Measurements from ENCODE around the gene ST7. TPM values are rescaled to one million over a fixed set of nuclear protein-coding genes. Genes with fewer than 3 reads are reported as not detected.

ST7 gene
- total and polyA plus RNA-seq, 2 experiments from 2014 or later, result 9.9 to 18.3 TPM

DNA sequence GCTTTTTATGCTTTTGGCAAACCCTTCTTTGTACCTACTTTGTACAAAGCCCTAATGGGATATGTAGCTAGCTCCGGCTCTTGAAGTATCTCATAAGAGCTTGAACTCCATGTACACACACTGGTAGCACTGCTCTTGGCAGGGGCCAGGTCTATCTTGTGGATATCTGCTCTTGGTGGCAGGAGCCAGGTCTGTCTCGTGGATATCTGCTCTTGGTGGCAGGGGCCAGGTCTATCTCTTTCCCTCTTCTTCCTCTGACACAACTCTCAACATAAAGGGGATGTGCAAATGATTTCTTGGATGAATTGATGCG lies 277.7 kb downstream of the ST7 start:
- H3F3A ChIP-seq (replicated peaks; ENCODE audit: low read depth), result no peaks in the 10 kb centered on the region
- 0 out of 2 replicates have a peak, but pooled peaks cover 4% of the 10 kb centered on the region for H3K9me2 ChIP-seq (ENCODE audit: insufficient read depth)
- H3K4me3 ChIP-seq, result no peak overlapping the region
- DNase-seq (ENCODE audit: low spot score) (no peak), ATAC-seq (no peak)
- H3K27me3 Mint-ChIP-seq (ENCODE audit: insufficient read depth, low read depth, poor library complexity), result no peaks in the 10 kb centered on the region
- H3K27me3 ChIP-seq (ENCODE audit: insufficient read depth), result no peaks in the 10 kb centered on the region
- H2AFZ ChIP-seq, result no peak overlapping the region
- H3K27ac Mint-ChIP-seq, result no peak overlapping the region
- H3K9me3 Mint-ChIP-seq, result 0 out of 3 replicates have a peak, but pooled peaks cover 2% of the 10 kb centered on the region
- H3K79me2 ChIP-seq (replicated peaks; ENCODE audit: insufficient read depth), result no peaks in the 10 kb centered on the region
- no peaks in the 10 kb centered on the region for H3K36me3 ChIP-seq (ENCODE audit: insufficient read depth)
- H4K20me1 ChIP-seq (replicated peaks; ENCODE audit: insufficient read depth), result no peaks in the 10 kb centered on the region
- no peak overlapping the region for H3K4me2 ChIP-seq
- no peaks in the 10 kb centered on the region for H3K36me3 Mint-ChIP-seq (ENCODE audit: low read depth)
- H3K4me1 ChIP-seq (ENCODE audit: insufficient read depth), result no peaks in the 10 kb centered on the region
- peaks cover 4% of the 10 kb centered on the region; the same call in 2 of the 3 replicates for H3K4me1 Mint-ChIP-seq
- TF ChIP-seq, protein P1, sequence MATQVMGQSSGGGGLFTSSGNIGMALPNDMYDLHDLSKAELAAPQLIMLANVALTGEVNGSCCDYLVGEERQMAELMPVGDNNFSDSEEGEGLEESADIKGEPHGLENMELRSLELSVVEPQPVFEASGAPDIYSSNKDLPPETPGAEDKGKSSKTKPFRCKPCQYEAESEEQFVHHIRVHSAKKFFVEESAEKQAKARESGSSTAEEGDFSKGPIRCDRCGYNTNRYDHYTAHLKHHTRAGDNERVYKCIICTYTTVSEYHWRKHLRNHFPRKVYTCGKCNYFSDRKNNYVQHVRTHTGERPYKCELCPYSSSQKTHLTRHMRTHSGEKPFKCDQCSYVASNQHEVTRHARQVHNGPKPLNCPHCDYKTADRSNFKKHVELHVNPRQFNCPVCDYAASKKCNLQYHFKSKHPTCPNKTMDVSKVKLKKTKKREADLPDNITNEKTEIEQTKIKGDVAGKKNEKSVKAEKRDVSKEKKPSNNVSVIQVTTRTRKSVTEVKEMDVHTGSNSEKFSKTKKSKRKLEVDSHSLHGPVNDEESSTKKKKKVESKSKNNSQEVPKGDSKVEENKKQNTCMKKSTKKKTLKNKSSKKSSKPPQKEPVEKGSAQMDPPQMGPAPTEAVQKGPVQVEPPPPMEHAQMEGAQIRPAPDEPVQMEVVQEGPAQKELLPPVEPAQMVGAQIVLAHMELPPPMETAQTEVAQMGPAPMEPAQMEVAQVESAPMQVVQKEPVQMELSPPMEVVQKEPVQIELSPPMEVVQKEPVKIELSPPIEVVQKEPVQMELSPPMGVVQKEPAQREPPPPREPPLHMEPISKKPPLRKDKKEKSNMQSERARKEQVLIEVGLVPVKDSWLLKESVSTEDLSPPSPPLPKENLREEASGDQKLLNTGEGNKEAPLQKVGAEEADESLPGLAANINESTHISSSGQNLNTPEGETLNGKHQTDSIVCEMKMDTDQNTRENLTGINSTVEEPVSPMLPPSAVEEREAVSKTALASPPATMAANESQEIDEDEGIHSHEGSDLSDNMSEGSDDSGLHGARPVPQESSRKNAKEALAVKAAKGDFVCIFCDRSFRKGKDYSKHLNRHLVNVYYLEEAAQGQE (IDR thresholded peaks at IDR 0.05; ENCODE audit: unreplicated experiment), result no peak
- no peak for TF ChIP-seq EZH2phosphoT487 (IDR thresholded peaks at IDR 0.05; ENCODE audit: unreplicated experiment)
- no peak for TF ChIP-seq STAT1 (IDR thresholded peaks at IDR 0.05; ENCODE audit: unreplicated experiment)
- TF ChIP-seq ZNF114 (CRISPR knock-in tag; IDR thresholded peaks at IDR 0.05), result no peak
- no peak for TF ChIP-seq POLR2AphosphoS5 (IDR thresholded peaks at IDR 0.05; ENCODE audit: low read depth)
- TF ChIP-seq EZH2 (IDR thresholded peaks at IDR 0.05; ENCODE audit: low read depth, unreplicated experiment), result no peak
- TF ChIP-seq CTCF (conservative IDR thresholded peaks at IDR 0.05; ENCODE audit: low read depth in 2 of 2), result no peak
- TF ChIP-seq, protein P2, sequence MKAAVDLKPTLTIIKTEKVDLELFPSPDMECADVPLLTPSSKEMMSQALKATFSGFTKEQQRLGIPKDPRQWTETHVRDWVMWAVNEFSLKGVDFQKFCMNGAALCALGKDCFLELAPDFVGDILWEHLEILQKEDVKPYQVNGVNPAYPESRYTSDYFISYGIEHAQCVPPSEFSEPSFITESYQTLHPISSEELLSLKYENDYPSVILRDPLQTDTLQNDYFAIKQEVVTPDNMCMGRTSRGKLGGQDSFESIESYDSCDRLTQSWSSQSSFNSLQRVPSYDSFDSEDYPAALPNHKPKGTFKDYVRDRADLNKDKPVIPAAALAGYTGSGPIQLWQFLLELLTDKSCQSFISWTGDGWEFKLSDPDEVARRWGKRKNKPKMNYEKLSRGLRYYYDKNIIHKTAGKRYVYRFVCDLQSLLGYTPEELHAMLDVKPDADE (IDR thresholded peaks at IDR 0.05), result no peak
- no peak for TF ChIP-seq ZNF331 (CRISPR knock-in tag; IDR thresholded peaks at IDR 0.05; ENCODE audit: low read depth)
- H3K4me3 Mint-ChIP-seq, result no peak overlapping the region
- no peak overlapping the region for H3K27ac ChIP-seq (ENCODE audit: low read depth)

DNA sequence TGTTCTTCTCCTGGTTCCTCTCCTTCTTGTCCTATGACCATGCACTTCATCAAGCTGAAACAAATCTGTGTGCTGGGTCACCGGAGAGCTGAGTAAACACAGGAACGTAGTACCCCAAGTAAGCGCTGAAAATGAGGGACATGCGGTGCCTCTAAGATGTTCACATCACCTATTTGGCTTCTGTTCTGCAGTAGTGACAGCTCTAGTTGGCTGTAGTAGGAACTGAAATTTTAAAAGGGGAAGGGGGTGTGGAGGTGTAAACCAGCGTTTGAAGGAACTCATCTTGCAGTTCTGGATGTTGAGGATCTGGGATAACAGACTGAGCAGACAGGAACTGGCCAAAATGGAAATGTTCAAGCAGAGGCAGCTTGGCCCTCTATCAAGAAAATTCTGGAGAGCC lies 284.3 kb downstream of the ST7 start:
- no peaks in the 10 kb centered on the region for H3K4me1 ChIP-seq (ENCODE audit: insufficient read depth)
- TF ChIP-seq STAT1 (IDR thresholded peaks at IDR 0.05; ENCODE audit: unreplicated experiment) (no peak), JUNB (IDR thresholded peaks at IDR 0.05; ENCODE audit: unreplicated experiment) (no peak), EZH2 (IDR thresholded peaks at IDR 0.05; ENCODE audit: low read depth, unreplicated experiment) (no peak)
- H3K4me2 ChIP-seq, result no peak overlapping the region
- peaks cover 9% of the 10 kb centered on the region for H3K9me2 ChIP-seq (ENCODE audit: insufficient read depth)
- ATAC-seq (no peak), DNase-seq (ENCODE audit: low spot score) (no peak)
- H4K20me1 ChIP-seq (replicated peaks; ENCODE audit: insufficient read depth), result no peaks in the 10 kb centered on the region
- no peaks in the 10 kb centered on the region for H3K36me3 ChIP-seq (ENCODE audit: insufficient read depth)
- no peak overlapping the region for H3K27ac ChIP-seq (ENCODE audit: low read depth)
- no peak overlapping the region for H2AFZ ChIP-seq
- Mint-ChIP-seq H3K9me3 (0 out of 3 replicates have a peak, but pooled peaks cover 2% of the 10 kb centered on the region), H3K27me3 (ENCODE audit: insufficient read depth, low read depth, poor library complexity) (no peaks in the 10 kb centered on the region), H3K36me3 (ENCODE audit: low read depth) (no peaks in the 10 kb centered on the region), H3K4me3 (no peak overlapping the region), H3K27ac (no peak overlapping the region), H3K4me1 (no peaks in the 10 kb centered on the region)
- H3K79me2 ChIP-seq (replicated peaks; ENCODE audit: insufficient read depth), result no peaks in the 10 kb centered on the region
- no peaks in the 10 kb centered on the region for H3F3A ChIP-seq (replicated peaks; ENCODE audit: low read depth)
- no peak overlapping the region for H3K4me3 ChIP-seq
- H3K27me3 ChIP-seq (ENCODE audit: insufficient read depth), result no peaks in the 10 kb centered on the region
